DMS114 treated with DMSO at 0.1 percent for 48 hours (cell line): ENCODE data around the gene CNTNAP2.
"Not testable (repeated sequence)": the region's sequence is repeated elsewhere in the genome, so short reads cannot be mapped to it uniquely, and the experiment has no call there.

Source experiments
- DNase-seq: peaks from one replicate; lab custom pipeline; 2025; ENCODE audit not compliant: unreplicated experiment; lab: John Stamatoyannopoulos, UW

The CNTNAP2 gene

DNA sequence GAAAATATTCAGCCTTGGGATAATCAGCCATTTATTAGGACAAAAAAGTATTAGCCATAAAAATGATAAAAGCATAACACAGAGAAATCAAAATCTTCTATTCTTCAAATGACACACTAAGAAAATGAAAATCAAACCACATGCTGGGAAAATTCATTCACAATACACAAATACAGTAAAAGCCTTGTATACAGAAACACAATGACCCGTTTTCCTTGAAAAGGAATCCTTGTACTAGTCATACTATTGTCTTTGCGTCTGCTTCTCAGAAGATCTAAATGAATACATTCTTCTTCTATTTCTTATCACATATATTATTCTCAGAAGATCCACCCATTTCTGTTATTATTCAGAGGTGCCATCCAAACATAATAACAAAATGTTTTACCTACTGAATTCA, 749.1 kb downstream of the CNTNAP2 start:
- DNase-seq, result no peak

DNA sequence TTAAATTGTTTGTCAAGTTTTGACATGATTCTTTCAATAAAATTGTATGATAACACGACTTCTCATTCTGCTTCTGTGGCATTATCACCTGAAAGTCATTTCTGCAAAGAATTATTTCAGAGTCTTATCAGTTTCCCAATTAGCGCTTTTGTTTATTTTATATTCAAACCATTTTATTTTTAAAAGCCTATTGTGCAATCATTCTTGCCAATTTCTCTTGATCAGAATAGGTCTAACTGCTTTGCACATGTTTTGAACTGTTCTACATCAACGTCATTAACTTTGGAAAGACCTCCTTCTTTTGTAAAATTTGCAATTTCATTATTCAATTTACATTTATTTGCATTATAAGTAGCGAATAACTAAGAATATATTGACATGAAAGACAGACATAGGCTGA, 758.1 kb downstream of the CNTNAP2 start:
- DNase-seq, result no peak

DNA sequence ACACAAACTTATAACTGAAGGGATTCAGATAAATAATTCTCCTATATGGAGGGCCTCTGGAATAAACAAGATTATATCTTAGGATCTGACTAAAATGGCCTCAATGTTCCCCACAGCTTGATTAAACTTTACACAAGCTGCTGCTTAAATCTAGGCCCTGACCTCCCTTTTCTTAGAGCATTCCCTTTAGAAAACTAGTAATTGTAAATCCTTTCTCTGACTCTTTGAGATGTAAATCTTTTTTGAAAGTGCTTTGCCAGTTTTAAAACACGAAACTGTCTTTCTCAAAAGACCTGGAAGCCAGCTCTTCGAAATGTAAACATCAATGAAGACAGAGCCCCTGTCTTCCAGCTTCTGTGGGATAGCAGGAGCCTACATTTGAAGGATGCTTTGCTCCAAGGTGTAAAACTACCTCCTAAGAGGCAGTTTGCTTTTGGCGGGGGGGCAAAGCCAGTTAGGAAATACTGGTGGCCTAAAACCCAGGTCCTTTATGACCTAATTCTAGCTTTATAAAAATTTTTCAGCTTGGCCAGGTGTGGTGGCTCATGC, 758.7 kb downstream of the CNTNAP2 start:
- DNase-seq, result no peak

GRCh38 chr7:146875981-146876380, 759.4 kb downstream of the CNTNAP2 start:
- DNase-seq, result no peak

- DNase-seq, result no peak
Observed at GRCh38 chr7:146876411-146876810, 759.8 kb downstream of the CNTNAP2 start.

DNA sequence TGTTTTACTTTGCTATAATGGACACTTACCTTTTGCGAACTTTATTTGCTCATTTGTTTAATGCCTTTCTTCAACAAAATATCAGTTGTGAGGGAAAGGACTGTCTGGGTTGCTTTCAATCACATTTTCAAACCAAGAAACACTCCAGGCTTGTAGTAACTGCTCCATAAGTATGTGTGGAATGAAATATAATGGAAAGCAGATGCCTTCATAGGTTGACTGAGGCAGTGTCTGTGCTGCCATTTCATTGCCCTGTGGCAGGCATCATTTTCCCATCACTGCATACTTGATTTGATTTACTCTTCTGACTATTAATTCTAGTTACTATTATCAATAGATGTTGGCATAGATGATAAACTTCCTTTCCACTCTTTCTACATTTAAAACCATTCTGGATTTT, 762.3 kb downstream of the CNTNAP2 start:
- DNase-seq, result no peak

DNA sequence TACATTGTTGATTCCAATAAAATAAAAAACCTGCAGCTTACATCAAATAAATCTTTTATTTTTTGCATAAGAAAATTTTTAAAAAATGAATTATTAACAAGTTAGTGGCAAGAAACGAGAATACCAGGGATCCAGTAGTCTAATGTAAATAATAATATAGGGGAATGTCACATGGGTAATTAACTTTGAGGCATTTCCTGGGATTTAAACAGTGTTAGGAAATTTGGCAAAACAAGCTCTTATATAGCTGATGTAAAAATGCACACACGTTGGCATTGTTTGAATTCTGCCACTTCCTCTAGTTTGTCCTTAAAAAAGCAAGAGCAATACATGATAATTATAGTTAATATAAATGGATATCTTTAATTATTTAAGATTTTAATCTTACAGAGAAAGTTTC, 768.6 kb downstream of the CNTNAP2 start:
- DNase-seq, result no peak

DNA sequence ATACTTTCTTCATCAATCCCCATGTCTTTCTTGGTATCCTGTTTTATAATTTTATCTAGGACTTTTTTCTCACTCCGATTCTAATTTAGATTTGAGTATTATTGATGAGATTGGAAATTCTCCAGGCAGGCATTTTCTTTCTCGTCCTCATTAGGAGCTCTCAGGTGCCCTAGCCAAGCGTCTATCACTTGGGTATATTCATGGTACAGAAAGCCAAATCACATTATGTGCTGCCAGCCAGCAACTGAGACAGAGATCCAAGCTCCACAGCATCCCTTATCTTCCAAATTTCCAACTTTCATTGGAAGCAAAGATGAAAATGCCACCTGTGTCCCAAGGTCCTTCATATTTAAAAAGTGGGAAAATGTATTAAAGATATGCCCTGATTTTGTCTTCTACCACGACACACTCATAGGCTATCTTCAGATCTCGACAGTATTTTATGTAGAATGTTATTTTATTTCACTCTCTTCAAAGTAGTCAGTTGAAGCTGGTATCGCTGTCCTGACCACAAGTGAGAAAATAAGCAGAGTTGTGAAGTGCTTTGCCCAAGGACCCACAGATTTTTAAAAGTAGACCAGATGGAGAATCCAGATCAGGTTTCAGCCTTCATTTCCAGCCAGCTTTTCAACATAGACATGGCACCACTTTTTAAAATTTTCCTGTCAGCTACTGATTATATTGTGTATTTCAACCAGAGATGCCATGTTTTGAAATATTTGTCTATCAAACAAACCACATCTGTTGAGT, 773.4 kb downstream of the CNTNAP2 start:
- no peak for DNase-seq

DNA sequence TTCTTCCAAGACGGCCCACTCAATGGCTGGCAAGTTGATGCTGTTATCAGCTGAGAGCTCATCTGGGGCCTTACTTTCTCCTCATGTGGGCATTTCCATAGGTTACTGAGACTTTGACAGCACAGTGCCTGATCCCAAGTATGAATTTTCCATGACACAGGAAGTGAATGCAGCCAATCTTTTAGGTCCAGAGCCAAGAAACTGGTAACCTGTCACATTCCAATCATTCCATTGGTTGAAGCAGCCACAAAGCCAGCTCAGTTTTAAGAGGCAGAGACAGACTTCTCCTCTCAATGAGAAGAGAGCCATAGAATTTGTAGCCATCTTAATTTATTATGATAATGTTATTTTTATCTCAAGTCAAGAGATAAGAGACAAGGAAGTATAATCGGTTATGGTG, 775.5 kb downstream of the CNTNAP2 start:
- DNase-seq, result no peak

DNA sequence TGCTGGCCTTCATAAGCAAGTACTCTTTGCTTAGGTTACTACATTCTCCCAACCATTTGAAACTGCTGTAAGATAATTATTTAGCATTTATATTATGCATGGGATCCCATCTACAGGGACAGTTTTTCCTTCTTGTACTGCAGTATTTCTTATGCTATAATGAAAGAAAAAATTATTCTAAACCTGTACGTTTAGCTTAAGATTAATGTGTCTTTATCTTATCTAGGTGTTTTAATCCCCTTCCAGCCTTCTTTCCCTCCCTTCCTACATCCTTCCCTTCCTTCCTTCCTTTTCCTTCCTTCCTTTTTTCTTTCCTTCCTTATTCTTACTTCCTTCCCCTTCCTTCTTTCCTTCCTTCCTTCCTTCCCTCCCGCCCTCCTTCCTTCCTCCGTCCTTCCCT, 778.3 kb downstream of the CNTNAP2 start:
- DNase-seq, result no peak

DNA sequence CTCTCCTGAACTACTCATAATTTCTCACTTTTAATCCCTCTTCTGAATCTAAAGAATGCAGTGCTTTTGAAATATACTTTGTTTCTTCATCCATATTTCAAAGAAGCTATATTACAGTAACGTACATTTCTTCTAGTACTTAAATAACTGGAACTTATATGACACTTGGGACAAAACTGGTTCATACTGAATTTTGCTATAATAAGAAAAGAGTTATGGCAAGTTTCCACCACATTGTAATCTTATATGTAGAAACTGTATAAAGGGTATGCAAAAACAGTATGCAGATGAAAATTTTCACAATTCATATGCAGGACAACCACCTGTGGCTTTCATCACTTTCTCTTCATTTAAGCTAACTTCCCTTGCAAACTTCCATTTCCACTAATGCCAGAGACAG, 785.7 kb downstream of the CNTNAP2 start:
- DNase-seq, result no peak

GRCh38 chr7:146902728-146903127, 786.1 kb downstream of the CNTNAP2 start:
- DNase-seq, result no peak

- not testable (repeated sequence) for DNase-seq
Observed at GRCh38 chr7:146905746-146906145, 789.1 kb downstream of the CNTNAP2 start.

- DNase-seq, result no peak
Observed at GRCh38 chr7:146922782-146923181, 806.2 kb downstream of the CNTNAP2 start.

GRCh38 chr7:146926841-146927240, 810.2 kb downstream of the CNTNAP2 start:
- DNase-seq, result no peak

- no peak for DNase-seq
Observed at GRCh38 chr7:146937836-146938235, 821.2 kb downstream of the CNTNAP2 start.

DNA sequence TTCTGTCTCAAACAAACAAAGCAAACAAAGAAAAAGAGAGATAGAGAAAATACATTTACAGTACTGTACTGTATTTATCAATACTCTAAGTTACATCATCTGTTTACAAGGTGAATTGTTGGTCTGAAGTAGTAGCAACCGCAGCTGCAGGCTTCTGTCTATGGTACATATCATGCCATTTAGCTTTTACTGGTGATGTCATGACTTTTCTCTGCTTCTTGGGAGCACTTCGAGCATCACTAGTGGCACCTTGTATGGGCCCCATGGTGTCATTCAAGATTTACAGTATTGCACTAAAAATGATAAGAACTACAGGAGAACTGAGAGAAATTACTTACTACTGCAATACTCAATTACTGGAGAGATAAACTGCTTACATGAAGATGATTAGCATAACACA, 826.9 kb downstream of the CNTNAP2 start:
- DNase-seq, result no peak

DNA sequence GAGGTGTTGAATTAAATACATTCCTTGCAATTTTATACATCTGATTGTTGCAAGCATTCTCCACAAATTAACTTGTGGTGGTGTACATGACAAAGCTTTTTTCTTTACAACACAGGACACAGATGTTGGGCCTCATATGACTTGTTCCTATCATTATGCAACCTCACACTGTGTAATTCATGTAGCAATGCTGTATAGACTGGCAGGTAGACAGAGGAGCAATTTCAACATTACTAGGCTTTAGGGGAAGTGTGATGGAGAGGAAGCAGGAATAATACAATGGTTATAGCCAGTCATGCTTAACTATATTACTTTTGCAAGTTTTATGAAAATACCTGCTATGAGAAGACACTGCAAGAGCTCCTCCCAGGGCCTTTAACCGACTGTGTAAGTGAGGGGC, 832.1 kb downstream of the CNTNAP2 start:
- no peak for DNase-seq

DNA sequence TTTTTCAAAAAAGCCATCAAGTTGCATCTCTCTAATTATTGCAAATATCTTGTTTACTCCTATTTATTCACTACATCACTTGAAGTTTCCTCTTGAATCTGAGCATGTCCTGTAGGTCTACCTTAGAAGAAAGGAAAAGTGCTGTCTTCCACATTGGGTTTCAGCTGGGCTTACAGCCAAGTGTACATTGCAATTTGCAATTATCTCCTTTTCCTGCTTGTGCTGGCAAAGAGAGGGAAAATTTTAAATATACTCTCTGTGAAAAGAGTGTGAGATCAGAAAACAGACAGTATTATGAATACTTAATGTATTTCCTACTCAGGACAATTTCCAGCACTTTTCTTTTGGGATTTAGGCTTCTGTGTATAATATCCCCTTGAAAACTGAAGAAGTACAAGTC, 839.7 kb downstream of the CNTNAP2 start:
- no peak for DNase-seq

GRCh38 chr7:146956853-146957252, 840.3 kb downstream of the CNTNAP2 start:
- no peak for DNase-seq

DNA sequence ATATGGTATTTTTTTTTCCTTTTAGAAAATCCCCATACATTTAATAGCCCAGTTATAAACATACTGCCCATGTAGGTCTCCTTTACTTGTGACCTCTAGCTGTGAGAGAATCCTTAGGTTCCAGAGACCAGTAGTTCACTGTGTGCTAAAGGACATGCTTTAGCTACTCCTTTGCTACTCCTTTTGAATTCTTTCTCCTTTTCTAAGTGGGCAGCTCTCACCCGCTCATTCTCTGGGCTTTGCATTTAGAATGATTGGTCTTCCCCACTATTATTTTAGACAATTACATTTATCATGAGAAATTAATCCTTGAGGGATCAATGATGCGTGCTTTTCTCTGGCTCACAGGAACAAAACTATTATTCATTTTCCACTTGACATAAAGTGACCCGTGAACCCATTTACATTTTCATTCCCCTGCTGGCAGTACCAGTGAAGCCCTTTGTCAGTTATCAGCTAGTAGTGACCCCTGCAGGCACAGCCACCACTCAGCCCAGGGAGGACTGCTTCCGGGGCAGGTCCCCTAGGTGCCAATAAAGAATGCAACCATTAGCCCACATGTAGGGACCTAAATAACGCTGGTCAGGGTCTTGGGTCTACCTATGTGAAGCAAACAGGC, 844.3 kb downstream of the CNTNAP2 start:
- DNase-seq, result no peak

- no peak for DNase-seq
Observed at GRCh38 chr7:146961617-146962016, 845.0 kb downstream of the CNTNAP2 start.

GRCh38 chr7:146966274-146966673, 849.7 kb downstream of the CNTNAP2 start:
- DNase-seq, result no peak
